CD4-positive, CD25-positive, alpha-beta regulatory T cell (primary cell): ENCODE results near the gene FAM171A2. TPM values are rescaled to one million over a fixed set of nuclear protein-coding genes. Genes with fewer than 3 reads are reported as not detected.
A peak's percentile ranks its signal among the peaks of the same experiment; 100 is the strongest.

ENCODE experiments used
- ATAC-seq, 2 donors: fragments of 150-1000 bp; cut with Tn5 transposase; one replicate each; pipeline ENCODE4 v1.10.0; 2021; ENCODE audit warnings: low read depth in 2 of 2, moderate number of reproducible peaks in 2 of 2, moderate library complexity in 1 of 2
- DNase-seq, 3 donors: peaks; one replicate each; pipeline versions ENCODE4 v3.0.0 to v3.0.0-alpha.2; 2012 to 2022; ENCODE audit warnings: mixed read lengths in 1 of 3
- H3K27ac ChIP-seq: one replicate; pipeline ENCODE4 v1.7.0; 2013; ENCODE audit warnings: mild to moderate bottlenecking, low read length; ENCODE audit not compliant: insufficient read depth, poor library complexity, severe bottlenecking
- H3K27me3 ChIP-seq: one replicate; pipeline ENCODE4 v1.7.0; 2013; ENCODE audit warnings: low read length; ENCODE audit not compliant: control insufficient read depth, insufficient read depth
- H3K36me3 ChIP-seq: one replicate; pipeline ENCODE4 v1.7.0; 2013; ENCODE audit warnings: mild to moderate bottlenecking, low read length, moderate library complexity; ENCODE audit not compliant: control insufficient read depth, insufficient read depth
- H3K4me1 ChIP-seq: 2 replicates; pipeline ENCODE4 v1.7.0; 2013; ENCODE audit warnings: mild to moderate bottlenecking, low read length; ENCODE audit not compliant: insufficient read depth, control insufficient read depth, poor library complexity, severe bottlenecking
- H3K4me3 ChIP-seq: one replicate; pipeline ENCODE4 v1.7.0; 2013; ENCODE audit warnings: low read depth, mild to moderate bottlenecking, low read length, moderate library complexity
- H3K9me3 ChIP-seq, 2 experiments: 1 replicate in 1 of 2; 2 replicates in 1 of 2; pipeline ENCODE4 v1.7.0; 2013; ENCODE audit warnings: low read length in 2 of 2, mild to moderate bottlenecking in 1 of 2, moderate library complexity in 1 of 2; ENCODE audit not compliant: control insufficient read depth in 2 of 2
- H3K27ac Mint-ChIP-seq, 3 donors: one replicate each; pipeline ENCODE4 v1.8.0; 2020 to 2022; ENCODE audit warnings: mild to moderate bottlenecking in 3 of 3, mixed read lengths in 3 of 3, moderate library complexity in 2 of 3
- H3K27me3 Mint-ChIP-seq: one replicate; pipeline ENCODE4 v1.8.0; 2022; ENCODE audit warnings: mild to moderate bottlenecking, mixed read lengths
- H3K36me3 Mint-ChIP-seq: one replicate; pipeline ENCODE4 v1.8.0; 2020; ENCODE audit warnings: mixed read lengths
- H3K4me1 Mint-ChIP-seq, 4 donors: one replicate each; pipeline ENCODE4 v1.8.0; 2020 to 2022; ENCODE audit warnings: mixed read lengths in 4 of 4, mild to moderate bottlenecking in 1 of 4
- H3K4me3 Mint-ChIP-seq, 4 donors: one replicate each; pipeline ENCODE4 v1.8.0; 2020 to 2022; ENCODE audit warnings: mild to moderate bottlenecking in 4 of 4, mixed read lengths in 4 of 4, moderate library complexity in 3 of 4
- H3K9me3 Mint-ChIP-seq, 7 donors: one replicate each; pipeline ENCODE4 v1.8.0; 2020 to 2022; ENCODE audit warnings: mixed read lengths in 7 of 7, mild to moderate bottlenecking in 3 of 7, moderate library complexity in 2 of 7
- polyA plus RNA-seq, 4 donors: library from polyadenylated mRNA; unstranded; fragments of 300-500 nt; fragmentation: Illumina TruSeq; gene quantifications; one replicate each; pipeline ENCODE4 v1.2.3, GENCODE V29; 2021
- total RNA-seq: library from RNA; stranded (reverse); gene quantifications from one replicate; pipeline ENCODE4 v1.2.3, GENCODE V29; 2022

FAM171A2 gene
- total and polyA plus RNA-seq, 5 donors from 2014 or later = 0.07 to 0.25 (median 0.09) TPM; not detected in 2

- H3K4me3 ChIP-seq = peak overlapping the region; percentile 45
These were observed 36.7 kb downstream of the FAM171A2 start for GRCh38 chr17:44326861-44327444.

GRCh38 chr17:44324571-44325275 lies 38.9 kb downstream of the FAM171A2 start, which contains the start of gene SLC25A39:
TSS of gene SLC25A39 (minus strand) at chr17:44324823. CDS start at chr17:44323562, 1,261 bp downstream.
- peak; percentile 90 to 95 (median 94) for DNase-seq
- peaks cover 19% of the 10 kb centered on the region for H3K36me3 ChIP-seq
- peak within 1 kb of the TSS; percentile 68 for H3K4me3 ChIP-seq
- no peaks in the 10 kb centered on the region for H3K27me3 ChIP-seq
- peak within 1 kb of the TSS; percentile 93 for H3K27ac ChIP-seq
- peaks cover 18% of the 10 kb centered on the region for H3K4me1 ChIP-seq
- H3K4me1 Mint-ChIP-seq = peaks cover 2 to 45% (median 10%) of the 10 kb centered on the region in 4 donors
- H3K27ac Mint-ChIP-seq = peak within 1 kb of the TSS; percentile 95 to 96 (median 96)
- H3K27me3 Mint-ChIP-seq = peaks cover 5% of the 10 kb centered on the region
- H3K9me3 Mint-ChIP-seq = no peaks in the 10 kb centered on the region
- H3K4me3 Mint-ChIP-seq = peak within 1 kb of the TSS; percentile 90 to 99 (median 93)
- no peaks in the 10 kb centered on the region for H3K9me3 ChIP-seq
- H3K36me3 Mint-ChIP-seq = no peaks in the 10 kb centered on the region
- ATAC-seq = peak; percentile 75 to 80

More at GRCh38 chr17:44326861-44327444, 36.7 kb downstream of the FAM171A2 start:
- H3K9me3 ChIP-seq = no peaks in the 10 kb centered on the region
- no peaks in the 10 kb centered on the region for H3K27me3 ChIP-seq
- Mint-ChIP-seq H3K27ac (peak overlapping the region in 2 of 3 donors; percentile 74 to 96), H3K4me3 (peak overlapping the region; percentile 71 to 90 (median 78)), H3K36me3 (no peaks in the 10 kb centered on the region), H3K27me3 (peaks cover 10% of the 10 kb centered on the region), H3K9me3 (no peaks in the 10 kb centered on the region), H3K4me1 (peaks cover 7 to 46% (median 17%) of the 10 kb centered on the region in 4 donors)
- ATAC-seq (peak; percentile 83 to 84), DNase-seq (peak; percentile 90 to 97 (median 94))
- peaks cover 22% of the 10 kb centered on the region for H3K4me1 ChIP-seq
- H3K27ac ChIP-seq = peak overlapping the region; percentile 93
- no peaks in the 10 kb centered on the region for H3K36me3 ChIP-seq

GRCh38 chr17:44324092-44324570 lies 39.5 kb downstream of the FAM171A2 start:
- peaks cover 2 to 45% (median 10%) of the 10 kb centered on the region in 4 donors for H3K4me1 Mint-ChIP-seq
- H3K27ac ChIP-seq = peak overlapping the region; percentile 93
- H3K27ac Mint-ChIP-seq = no peak overlapping the region

GRCh38 chr17:44323359-44324091 lies 40.1 kb downstream of the FAM171A2 start:
- Histone ChIP-seq H3K27me3 (no peaks in the 10 kb centered on the region), H3K9me3 (no peaks in the 10 kb centered on the region), H3K4me3 (peak overlapping the region; percentile 41), H3K36me3 (peaks cover 21% of the 10 kb centered on the region), H3K4me1 (peaks cover 18% of the 10 kb centered on the region), H3K27ac (no peak overlapping the region)
- peaks cover 2 to 45% (median 10%) of the 10 kb centered on the region in 4 donors for H3K4me1 Mint-ChIP-seq
- ATAC-seq = no peak
- no peak for DNase-seq
- H3K27ac Mint-ChIP-seq = no peak overlapping the region
- peaks cover 4% of the 10 kb centered on the region for H3K36me3 Mint-ChIP-seq
- peaks cover 5% of the 10 kb centered on the region for H3K27me3 Mint-ChIP-seq
- H3K4me3 Mint-ChIP-seq = peak overlapping the region; percentile 74 to 86 (median 80)
- H3K9me3 Mint-ChIP-seq = peaks cover 0 to 4% (median 0%) of the 10 kb centered on the region in 7 donors

More at GRCh38 chr17:44324092-44324570, 39.5 kb downstream of the FAM171A2 start:
- no peak for ATAC-seq
- peaks cover 21% of the 10 kb centered on the region for H3K36me3 ChIP-seq
- H3K9me3 Mint-ChIP-seq = peaks cover 0 to 2% (median 0%) of the 10 kb centered on the region in 7 donors
- peaks cover 4% of the 10 kb centered on the region for H3K36me3 Mint-ChIP-seq
- H3K4me3 ChIP-seq = peak overlapping the region; percentile 41
- no peaks in the 10 kb centered on the region for H3K27me3 ChIP-seq
- no peaks in the 10 kb centered on the region for H3K9me3 ChIP-seq
- H3K4me3 Mint-ChIP-seq = peak overlapping the region; percentile 74 to 86 (median 80)
- H3K4me1 ChIP-seq = peaks cover 18% of the 10 kb centered on the region
- peaks cover 5% of the 10 kb centered on the region for H3K27me3 Mint-ChIP-seq
- no peak for DNase-seq

- no peaks in the 10 kb centered on the region for H3K27me3 ChIP-seq
- H3K4me3 ChIP-seq = no peak overlapping the region
- Mint-ChIP-seq H3K4me3 (peak overlapping the region; percentile 61 to 84 (median 72)), H3K4me1 (peaks cover 4 to 41% (median 7%) of the 10 kb centered on the region in 4 donors), H3K36me3 (peaks cover 4% of the 10 kb centered on the region), H3K27ac (no peak overlapping the region), H3K9me3 (peaks cover 0 to 4% (median 0%) of the 10 kb centered on the region in 7 donors), H3K27me3 (peaks cover 5% of the 10 kb centered on the region)
- ATAC-seq = no peak
- peaks cover 21% of the 10 kb centered on the region for H3K36me3 ChIP-seq
- H3K9me3 ChIP-seq = no peaks in the 10 kb centered on the region
- H3K4me1 ChIP-seq = peaks cover 18% of the 10 kb centered on the region
- no peak overlapping the region for H3K27ac ChIP-seq
- no peak for DNase-seq
These were observed 41.3 kb downstream of the FAM171A2 start for GRCh38 chr17:44322236-44322895.

GRCh38 chr17:44321246-44322120 lies 42.2 kb downstream of the FAM171A2 start:
- peaks cover 4% of the 10 kb centered on the region for H3K36me3 Mint-ChIP-seq
- peaks cover 0 to 38% (median 2%) of the 10 kb centered on the region in 4 donors for H3K4me1 Mint-ChIP-seq
- H3K27me3 Mint-ChIP-seq = peaks cover 11% of the 10 kb centered on the region
- peaks cover 0 to 7% (median 0%) of the 10 kb centered on the region in 7 donors for H3K9me3 Mint-ChIP-seq
- no peaks in the 10 kb centered on the region for H3K27me3 ChIP-seq
- DNase-seq (no peak), ATAC-seq (no peak)
- H3K36me3 ChIP-seq = peaks cover 21% of the 10 kb centered on the region
- peak overlapping the region in 2 of 3 donors; percentile 31 to 87 for H3K27ac Mint-ChIP-seq
- peaks cover 18% of the 10 kb centered on the region for H3K4me1 ChIP-seq
- no peak overlapping the region for H3K4me3 ChIP-seq
- peak overlapping the region in 3 of 4 donors; percentile 31 to 74 (median 74) for H3K4me3 Mint-ChIP-seq
- no peaks in the 10 kb centered on the region for H3K9me3 ChIP-seq
- no peak overlapping the region for H3K27ac ChIP-seq
